Measurements from ENCODE around the gene TRIM47. TPM values are rescaled to one million over a fixed set of nuclear protein-coding genes. Genes with fewer than 3 reads are reported as not detected.
A peak's percentile ranks its signal among the peaks of the same experiment; 100 is the strongest.

The TRIM47 gene, protein sequence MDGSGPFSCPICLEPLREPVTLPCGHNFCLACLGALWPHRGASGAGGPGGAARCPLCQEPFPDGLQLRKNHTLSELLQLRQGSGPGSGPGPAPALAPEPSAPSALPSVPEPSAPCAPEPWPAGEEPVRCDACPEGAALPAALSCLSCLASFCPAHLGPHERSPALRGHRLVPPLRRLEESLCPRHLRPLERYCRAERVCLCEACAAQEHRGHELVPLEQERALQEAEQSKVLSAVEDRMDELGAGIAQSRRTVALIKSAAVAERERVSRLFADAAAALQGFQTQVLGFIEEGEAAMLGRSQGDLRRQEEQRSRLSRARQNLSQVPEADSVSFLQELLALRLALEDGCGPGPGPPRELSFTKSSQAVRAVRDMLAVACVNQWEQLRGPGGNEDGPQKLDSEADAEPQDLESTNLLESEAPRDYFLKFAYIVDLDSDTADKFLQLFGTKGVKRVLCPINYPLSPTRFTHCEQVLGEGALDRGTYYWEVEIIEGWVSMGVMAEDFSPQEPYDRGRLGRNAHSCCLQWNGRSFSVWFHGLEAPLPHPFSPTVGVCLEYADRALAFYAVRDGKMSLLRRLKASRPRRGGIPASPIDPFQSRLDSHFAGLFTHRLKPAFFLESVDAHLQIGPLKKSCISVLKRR
- 11.8 and 11.9 TPM in 2 replicates for total RNA-seq (2014; rRNA removed)
- 10.0 TPM for polyA plus RNA-seq (2012)

DNA sequence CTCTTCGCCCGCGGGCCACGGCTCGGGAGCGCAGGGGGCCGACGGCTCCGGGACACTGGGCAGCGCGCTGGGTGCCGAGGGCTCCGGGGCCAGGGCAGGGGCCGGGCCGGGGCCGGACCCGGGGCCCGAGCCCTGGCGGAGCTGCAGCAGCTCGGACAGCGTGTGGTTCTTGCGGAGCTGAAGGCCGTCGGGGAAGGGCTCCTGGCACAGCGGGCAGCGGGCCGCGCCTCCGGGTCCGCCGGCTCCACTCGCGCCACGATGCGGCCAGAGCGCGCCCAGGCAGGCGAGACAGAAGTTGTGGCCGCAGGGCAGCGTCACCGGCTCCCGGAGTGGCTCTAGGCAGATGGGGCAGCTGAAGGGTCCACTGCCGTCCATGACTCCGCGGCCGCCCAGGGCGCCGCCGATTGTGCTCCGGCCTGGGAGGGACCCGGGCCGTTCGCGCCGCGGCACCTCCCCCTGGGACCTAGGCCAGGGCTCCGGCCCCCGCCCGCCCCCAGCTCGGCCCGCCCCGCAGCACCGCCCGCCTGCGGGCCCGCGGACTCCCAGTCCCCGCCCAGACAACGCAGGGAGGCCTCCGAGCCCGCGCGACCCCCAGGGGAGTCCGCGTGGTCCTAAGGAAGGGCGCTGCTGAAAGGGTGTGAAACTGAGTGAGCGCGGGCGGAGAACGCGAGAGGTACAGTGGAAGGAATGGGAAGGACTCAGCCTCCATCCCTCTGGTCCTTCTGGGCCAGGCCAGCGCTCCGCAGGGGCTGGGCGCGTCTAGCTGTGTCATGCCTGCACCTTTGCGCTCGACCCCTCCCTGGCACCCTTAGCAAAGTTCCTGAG lies at the start of gene TRIM47:
TSS of gene TRIM47 (minus strand) at position 408 of the 825 bp plus-strand sequence. CDS start at position 375, 33 bp downstream.
- peak; percentile 50 for DNase-seq (ENCODE audit: low read depth)

DNA sequence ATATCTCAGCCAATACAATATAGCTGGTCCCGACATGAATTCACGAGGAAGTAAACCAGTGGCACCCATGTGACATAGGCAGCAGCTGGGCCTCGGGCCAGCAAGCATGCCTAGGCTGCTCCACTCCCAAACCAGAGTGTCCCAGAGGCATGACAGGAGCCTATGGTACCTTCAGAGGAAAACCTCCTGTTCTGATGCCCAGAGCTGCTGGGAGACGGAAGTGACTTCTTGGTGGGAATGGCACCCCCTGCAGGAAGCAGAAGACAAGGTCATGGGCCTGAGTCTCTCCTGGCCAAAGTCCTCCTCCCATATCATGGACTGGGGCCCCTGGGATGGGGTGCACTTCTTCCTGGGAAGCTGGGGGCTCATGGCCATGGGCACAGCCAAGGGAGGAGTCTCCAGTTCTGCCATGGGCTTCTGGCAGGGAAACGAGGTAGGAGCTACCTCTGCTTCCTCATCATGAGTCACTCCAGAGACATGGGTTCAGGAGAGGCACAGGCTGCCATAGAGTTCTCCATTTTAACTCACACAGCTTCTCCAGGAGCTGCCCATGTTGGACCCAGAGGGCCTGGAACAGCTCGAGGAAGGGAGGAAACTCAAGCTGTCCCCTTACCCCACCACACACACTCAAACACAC lies 49.0 kb upstream of the TRIM47 start:
- no peak for DNase-seq (ENCODE audit: low read depth)

DNA sequence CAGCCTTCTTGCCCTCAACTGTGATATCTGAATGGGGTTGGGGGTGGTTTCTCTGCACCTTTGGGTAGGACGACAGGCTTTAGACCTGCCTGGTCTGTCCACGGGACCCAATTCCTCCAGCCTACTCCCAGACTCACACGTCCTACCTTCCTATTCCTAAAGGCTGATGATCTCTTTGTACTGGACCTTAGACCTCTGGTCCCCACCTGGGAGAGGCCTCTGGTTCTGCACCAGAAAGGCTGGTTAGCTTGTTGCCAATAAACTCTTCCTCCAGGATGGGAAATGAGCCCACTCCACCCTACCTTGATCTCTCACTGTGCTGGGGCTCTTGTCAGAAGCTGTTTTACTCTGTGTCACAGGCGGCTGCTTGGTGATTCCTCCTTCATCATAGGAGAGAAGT lies 48.1 kb upstream of the TRIM47 start:
- DNase-seq (ENCODE audit: low read depth) = no peak

DNA sequence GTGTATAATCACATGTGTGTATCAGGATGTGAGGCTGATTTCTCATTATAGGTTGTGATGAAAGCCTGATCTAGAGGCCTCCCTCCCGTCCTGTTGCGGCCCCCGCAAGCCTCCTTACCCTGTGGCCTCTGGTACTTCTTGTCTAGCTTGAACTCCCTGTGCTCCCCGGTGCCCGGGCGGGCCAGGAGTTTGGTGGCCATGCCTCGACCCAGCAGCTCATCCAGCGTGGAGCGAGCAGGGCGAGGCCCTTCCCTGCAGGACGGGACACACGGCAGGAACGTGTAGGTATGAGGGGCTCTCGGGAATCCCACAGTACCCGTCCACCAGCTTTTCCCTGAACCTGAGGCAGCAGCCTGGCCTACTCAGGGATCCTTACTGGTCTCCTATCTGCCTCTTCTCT lies 47.5 kb upstream of the TRIM47 start:
- DNase-seq (ENCODE audit: low read depth) = no peak

DNA sequence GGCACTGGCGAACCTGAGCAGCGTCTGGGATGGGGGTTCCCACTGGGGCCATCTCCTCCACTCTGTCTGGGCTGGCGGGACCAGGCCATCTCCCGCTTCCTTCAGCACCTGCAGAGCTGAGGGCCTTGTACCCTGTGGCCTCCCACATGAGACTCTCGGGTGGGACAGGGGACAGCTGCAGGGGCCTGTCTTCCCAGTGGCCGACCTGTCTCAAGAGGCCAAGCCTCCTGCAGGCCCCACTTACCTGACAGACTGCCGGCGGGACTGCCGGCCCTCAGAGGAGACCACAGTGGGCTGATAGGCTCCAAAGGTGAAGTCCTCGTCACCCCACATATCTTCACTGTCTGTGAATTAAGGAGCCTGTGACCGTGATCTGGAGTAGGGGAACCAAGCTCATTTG lies 46.7 kb upstream of the TRIM47 start:
- no peak for DNase-seq (ENCODE audit: low read depth)

DNA sequence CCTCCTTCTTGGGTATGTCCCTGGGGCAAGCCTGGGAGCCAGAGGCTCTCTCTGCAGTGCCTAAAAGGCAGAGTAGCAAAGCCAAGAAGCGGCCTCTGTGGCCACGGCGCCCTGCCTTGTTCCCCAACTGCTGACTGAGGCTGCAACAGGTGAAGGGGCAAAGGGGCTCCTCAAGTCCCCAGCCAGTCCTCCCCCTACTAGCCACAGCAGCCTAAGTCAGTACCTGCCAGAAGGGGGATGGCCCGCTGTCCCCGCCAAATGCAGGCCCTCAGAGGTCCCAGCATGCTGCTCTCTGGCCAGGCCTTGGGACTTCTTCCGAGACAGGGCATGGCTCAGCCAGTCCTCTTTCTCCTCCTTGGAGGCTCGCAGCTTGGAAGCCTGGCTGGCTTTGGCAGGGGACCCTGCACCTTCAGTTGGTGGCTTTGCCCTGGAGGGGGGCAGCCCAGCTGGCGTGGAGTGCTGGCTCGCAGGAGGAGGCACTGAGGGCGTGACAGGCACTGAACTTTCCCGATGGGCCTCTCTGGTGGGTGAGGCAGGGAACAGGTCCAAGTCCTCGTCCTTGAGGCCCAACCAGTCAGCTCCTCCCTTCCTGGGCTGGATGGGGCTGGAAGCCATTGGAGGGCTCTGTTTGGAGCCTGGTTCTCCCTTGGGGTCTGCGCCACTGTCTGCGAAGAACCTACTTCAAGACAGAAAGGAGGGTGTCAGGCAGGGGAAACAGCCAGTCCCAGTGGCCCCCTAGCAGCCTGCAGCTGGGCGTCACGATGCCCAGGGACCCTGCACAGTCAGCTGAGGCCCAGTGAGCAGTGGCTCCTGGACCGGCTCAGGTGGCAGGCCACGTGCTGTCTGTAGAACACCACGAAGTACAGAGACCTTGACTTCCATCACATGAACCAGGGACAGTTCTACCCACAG lies 44.8 kb upstream of the TRIM47 start:
- DNase-seq (ENCODE audit: low read depth) = no peak

DNA sequence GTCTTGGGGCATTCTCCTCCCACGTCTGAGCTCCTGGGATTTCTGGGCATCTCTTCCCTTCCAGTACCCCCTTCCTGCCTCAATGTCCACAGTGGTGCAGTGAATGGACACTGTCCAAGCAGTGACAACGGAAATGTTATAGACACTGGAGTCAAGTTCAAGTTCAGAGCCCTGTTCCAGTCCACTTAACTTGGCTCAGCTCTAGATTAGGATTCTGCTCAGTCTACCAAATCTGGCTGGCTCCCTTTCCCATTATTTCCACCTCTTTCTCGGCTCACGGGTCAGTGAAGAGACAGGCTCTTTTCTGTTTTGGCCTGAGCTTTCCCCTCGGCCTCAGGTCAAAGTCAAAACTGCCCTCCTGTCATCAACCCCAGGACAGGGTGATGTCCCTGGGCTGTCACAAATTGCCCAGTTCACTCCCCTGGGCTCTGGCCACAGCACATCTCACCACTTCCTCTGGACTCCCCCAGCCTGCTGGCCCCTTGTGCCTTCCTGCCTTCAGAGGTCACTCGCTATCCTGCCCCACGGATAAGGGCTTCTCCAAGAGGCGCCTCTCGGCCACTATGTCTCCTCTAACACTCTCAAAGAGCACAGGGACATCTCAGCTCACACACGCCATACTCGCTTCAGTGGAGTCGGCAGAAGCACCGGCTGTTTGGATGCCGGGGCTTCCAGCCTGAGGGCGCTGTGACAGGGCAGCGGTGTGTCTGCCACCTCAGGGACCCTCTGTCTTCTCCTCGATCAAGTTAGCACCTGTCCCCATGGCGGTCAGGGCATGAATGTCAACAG lies 44.0 kb upstream of the TRIM47 start:
- no peak for DNase-seq (ENCODE audit: low read depth)

DNA sequence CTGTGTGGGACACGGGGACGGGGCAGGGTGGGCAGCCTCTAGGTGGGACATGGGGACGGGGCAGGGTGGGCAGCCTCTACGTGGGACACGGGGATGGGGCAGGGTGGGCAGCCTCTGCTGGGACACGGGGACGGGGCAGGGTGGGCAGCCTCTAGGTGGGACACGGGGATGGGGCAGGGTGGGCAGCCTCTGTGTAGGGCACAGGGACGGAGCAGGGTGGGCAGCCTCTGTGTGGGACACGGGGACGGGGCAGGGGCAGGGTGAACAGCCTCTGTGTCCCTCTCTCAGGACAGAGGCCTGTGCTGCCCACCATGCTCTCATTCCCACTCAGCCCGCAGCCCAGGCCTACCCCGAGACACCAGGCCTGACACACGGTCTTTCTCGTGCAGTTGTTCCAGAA lies 43.2 kb upstream of the TRIM47 start:
- DNase-seq (ENCODE audit: low read depth) = no peak

DNA sequence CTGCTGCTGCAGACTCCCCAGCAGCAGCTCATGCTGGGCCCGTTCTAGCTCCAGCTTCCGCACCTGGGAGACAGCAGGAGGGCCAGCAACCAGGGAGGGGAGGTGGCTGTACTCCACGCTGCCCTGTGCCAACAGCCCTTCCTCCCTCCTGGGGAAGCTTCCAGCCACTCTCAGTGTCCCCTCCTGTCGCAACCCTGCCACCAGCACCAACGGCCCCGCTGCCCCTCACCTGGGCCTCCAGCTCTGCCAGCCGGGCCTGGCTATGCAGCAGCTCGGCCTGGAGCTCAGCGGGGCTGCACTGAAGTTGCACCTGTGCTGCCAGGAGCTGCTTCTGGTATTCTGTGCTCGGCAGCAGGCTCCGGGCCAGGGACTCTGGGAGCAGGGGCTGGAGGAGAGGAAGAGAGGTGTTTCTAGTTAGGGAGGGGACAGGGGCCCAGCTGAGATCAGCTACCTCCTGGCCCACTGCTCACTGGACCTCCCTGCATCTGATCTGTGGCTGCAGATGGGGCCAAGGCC lies 41.7 kb upstream of the TRIM47 start:
- DNase-seq (ENCODE audit: low read depth) = no peak

DNA sequence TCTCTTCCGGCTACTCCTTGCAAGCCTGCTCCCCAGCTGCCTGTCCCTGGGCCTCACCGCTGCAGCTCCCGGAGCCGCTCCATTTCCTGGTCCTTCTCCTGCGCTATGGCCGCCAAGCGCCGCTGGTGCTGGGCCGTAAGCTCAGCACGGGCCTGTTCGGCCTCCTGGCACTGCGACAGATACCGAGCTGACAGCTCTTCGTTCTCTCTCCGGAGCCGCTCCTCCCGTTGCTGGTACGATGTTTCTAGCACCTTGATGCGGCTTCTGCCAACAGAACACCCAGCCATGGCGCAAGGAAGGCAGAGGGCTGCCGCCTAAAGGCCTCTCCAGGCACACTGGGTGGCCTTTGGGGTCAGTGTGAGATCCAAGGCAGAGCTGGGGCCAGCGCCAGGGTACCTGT lies 41.2 kb upstream of the TRIM47 start:
- no peak for DNase-seq (ENCODE audit: low read depth)

DNA sequence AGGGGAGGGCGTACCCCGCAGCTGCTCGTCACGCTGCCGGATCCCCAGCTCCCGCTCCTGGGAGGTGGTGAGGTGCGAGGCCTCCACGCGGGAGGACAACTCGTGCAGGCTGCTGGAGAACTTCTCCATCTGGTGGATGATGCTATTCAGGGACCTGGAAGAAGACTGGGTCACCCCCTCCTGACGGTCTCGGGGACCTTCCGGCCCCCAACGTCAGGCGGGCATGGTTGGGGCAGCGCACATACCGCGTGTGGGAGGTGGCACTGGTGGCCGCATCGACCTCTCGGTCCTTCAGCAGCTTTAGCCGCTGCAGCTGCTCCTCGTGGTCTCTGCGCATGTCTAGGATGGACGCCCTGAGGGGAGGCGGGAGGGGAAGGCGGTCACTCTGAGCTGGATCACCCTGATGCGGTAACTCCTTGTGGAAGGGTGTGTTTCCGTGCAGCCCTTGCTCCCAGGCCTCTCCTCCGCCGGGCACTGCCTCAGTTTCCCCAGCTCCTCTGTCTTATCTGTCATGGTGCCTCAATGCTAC lies 39.6 kb upstream of the TRIM47 start:
- DNase-seq (ENCODE audit: low read depth) = no peak

DNA sequence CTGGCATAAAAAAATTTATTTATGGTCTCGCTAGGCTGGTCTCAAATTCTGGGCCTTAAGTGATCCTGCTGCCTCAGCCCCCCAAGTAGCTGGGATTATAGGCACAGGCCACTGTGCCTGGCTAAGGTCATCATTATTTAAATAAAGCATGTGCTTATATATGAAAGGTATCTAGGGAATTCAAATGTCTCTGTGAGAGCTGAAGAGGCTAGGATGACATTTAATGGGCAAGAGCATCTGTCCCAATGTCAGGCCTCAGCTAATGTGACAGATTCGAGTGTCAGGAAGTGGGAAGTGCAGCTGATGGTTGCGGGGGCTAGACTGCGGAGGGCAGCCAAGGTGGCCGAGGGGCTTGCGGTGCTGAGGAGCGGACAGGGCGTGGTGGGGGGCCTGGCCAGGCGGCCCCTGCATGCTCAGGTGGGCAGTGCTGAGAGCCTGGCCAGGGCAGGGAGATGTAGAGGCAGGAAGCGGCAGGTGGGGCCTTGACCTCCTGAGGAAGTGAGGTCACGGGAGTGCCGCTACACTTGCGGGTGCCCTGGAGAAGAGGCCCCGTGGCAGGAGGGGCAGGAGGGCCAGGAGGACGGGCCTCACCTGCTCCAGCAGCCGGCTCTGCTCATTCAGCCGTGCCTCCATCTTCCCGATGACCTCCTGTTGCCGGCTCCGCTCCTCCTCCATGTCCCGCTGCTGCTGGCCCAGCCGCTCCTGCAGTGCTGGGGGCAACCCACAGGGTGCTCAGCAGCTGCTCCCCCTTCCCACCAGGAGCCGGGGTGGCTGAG lies 38.9 kb upstream of the TRIM47 start:
- no peak for DNase-seq (ENCODE audit: low read depth)

DNA sequence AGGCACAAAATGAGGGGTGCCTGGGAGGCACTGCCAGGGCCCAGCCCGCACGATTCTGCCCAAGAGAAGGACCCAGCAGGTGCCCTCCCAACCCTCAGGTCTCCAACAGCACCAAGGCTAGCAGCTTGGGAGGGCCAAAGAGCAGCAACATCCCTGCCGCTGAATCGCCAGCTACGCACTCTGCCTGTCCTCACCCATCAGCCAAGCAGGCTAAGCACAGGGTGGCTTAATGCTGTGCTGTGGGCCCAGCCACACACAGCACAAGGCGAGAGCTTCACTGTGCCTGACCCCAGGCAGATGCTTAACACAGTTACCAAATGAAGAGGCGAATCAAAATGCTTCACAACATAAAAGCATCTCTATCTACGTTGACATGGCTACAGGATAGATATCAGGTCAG lies 36.9 kb upstream of the TRIM47 start:
- DNase-seq (ENCODE audit: low read depth) = no peak

DNA sequence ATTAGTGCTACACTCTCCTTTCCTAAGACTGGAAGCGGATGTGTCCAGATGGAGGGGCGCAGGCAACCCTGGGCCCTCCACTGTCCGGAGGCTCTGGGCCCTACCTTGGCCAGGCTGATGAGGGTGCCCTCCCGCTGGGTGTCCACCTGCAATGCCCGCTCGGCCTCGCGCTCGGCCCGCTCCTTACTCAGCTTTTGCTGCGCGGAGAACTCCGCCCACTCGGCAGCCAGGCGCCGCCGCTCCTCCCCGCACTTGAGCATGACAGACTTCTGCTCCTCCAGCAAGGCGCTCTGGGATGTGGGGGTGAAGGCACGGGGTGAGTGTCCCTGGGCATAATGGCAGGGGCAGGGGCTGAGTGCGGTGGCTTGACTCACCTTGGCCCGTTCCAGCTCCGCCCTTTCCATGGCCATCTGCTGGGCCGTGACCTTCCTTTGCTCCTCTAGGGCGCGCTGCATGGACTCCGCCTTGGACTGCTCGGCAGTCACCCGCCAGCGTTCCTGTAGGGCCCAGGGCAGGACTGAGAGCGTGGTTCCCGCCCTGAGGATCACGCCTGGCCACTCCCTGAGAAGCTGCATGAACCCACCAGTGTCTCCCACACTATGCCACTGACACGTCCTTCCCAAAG lies 36.4 kb upstream of the TRIM47 start:
- no peak for DNase-seq (ENCODE audit: low read depth)

DNA sequence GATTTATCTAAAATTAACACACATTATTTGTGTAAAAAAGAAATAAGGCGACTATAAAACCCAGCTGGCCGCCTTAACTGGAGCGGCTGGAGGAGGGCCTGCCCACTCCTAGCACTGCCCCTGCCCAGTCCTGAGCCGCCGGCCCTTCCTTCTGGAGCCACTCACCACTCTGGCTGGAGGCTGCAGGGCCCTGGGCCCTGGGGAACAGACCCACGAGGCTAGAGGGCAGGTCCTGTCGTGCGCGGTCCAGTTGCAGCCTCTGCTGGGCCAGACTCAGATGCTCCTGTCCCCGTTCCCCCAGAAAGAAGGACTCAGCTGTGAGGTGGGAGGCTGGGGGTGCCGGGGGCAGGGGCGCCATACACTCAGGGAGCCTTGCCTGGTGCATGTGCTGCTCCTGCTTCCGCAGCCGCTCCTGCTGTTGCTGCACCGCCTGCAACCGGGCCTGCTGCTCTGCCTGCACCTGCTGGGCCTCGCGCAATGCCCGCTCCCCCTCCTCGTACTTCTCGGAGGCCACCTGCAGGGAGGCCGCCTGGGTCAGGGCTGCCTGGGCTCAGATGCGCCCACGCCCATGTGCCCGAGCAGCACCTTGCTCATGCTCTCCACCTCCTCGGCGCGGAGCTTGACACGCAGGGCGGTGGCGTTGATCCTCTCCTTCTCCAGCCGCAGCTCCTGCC lies 35.3 kb upstream of the TRIM47 start:
- DNase-seq (ENCODE audit: low read depth) = no peak

DNA sequence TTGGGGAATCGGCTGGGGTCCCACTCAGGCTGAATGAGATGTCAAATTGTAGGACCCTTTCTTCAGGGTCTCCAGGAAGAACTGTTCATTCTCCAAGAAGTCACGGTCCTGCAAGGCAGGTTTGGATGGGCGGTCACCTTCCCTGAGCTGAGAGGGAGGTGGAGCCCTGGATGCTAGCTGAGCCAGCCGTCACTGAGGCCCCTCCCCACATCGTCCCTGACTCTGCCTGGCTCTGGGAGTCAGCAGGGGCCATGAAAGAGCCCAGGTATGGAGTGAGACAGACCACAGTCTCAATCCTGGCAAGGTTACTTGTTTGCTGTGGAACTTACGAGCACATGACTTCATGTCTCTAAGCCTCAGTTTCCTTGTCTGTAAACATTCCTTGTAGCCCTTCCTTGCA lies 32.3 kb upstream of the TRIM47 start:
- no peak for DNase-seq (ENCODE audit: low read depth)

DNA sequence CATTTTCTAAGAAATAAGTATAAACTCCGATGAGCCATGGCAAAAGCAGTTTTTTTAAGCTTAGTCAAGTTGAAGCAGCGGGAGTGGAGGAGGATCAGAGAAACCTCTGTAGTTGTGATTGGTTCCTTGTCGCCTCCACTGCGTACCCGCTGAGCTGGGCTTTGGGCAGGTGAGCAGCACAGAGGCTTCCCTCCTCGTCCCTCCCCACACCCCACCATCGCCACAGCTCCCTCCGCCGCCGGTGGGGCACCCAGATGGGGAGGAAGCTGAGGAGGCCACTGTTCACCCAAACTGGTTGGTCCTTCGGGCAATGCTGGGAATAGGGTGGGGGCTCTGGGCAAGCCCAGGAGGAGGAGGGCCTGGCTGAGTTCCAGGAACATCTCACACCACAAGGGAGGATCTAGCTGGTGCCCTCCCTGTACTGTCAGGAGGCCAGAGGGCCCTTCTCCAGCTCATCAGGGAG lies 31.5 kb upstream of the TRIM47 start:
- no peak for DNase-seq (ENCODE audit: low read depth)
